ENCODE data around the gene SSH2. TPM values are rescaled to one million over a fixed set of nuclear protein-coding genes. Genes with fewer than 3 reads are reported as not detected.

The SSH2 gene
- polyA plus RNA-seq, 1 of the 3 experiments (the other 2 are of a cell fraction): 8.8 TPM

- no peak overlapping the region for H3K27ac ChIP-seq (ENCODE audit: low read depth in 2 of 2, low read length in 1 of 2)
- TF ChIP-seq RFX5 (IDR thresholded peaks at IDR 0.05; ENCODE audit: low read length): no peak
- TF ChIP-seq, protein P1, sequence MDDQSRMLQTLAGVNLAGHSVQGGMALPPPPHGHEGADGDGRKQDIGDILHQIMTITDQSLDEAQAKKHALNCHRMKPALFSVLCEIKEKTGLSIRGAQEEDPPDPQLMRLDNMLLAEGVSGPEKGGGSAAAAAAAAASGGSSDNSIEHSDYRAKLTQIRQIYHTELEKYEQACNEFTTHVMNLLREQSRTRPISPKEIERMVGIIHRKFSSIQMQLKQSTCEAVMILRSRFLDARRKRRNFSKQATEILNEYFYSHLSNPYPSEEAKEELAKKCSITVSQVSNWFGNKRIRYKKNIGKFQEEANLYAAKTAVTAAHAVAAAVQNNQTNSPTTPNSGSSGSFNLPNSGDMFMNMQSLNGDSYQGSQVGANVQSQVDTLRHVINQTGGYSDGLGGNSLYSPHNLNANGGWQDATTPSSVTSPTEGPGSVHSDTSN (IDR thresholded peaks at IDR 0.05): no peak
- no peak for TF ChIP-seq USF2 (IDR thresholded peaks at IDR 0.05; ENCODE audit: borderline replicate concordance, low read depth, low read length)
- TF ChIP-seq TCF12 (IDR thresholded peaks at IDR 0.05): no peak
- no peak for TF ChIP-seq NFIC (IDR thresholded peaks at IDR 0.05; ENCODE audit: borderline replicate concordance)
- TF ChIP-seq MEF2A (IDR thresholded peaks at IDR 0.05; ENCODE audit: borderline replicate concordance, low read depth): no peak
- no peak for TF ChIP-seq MXI1 (IDR thresholded peaks at IDR 0.05; ENCODE audit: low read depth, low read length)
- TF ChIP-seq RXRA (IDR thresholded peaks at IDR 0.05; ENCODE audit: borderline replicate concordance, low read depth): no peak
- no peak for TF ChIP-seq RAD21 (IDR thresholded peaks at IDR 0.05; ENCODE audit: low read length)
- no peak for TF ChIP-seq CHD2 (IDR thresholded peaks at IDR 0.05; ENCODE audit: low read length, partially characterized antibody)
- no peak for TF ChIP-seq SMC3 (IDR thresholded peaks at IDR 0.05; ENCODE audit: low read depth, low read length)
- no peak for TF ChIP-seq RCOR1 (IDR thresholded peaks at IDR 0.05; ENCODE audit: low read length)
- TF ChIP-seq POLR2AphosphoS5 (IDR thresholded peaks at IDR 0.05; ENCODE audit: low read depth, low read length): no peak
- TF ChIP-seq MAX (IDR thresholded peaks at IDR 0.05; ENCODE audit: low read depth): no peak
- no peak for TF ChIP-seq NRF1 (IDR thresholded peaks at IDR 0.05; ENCODE audit: low read depth, low read length)
- TF ChIP-seq, protein P2, sequence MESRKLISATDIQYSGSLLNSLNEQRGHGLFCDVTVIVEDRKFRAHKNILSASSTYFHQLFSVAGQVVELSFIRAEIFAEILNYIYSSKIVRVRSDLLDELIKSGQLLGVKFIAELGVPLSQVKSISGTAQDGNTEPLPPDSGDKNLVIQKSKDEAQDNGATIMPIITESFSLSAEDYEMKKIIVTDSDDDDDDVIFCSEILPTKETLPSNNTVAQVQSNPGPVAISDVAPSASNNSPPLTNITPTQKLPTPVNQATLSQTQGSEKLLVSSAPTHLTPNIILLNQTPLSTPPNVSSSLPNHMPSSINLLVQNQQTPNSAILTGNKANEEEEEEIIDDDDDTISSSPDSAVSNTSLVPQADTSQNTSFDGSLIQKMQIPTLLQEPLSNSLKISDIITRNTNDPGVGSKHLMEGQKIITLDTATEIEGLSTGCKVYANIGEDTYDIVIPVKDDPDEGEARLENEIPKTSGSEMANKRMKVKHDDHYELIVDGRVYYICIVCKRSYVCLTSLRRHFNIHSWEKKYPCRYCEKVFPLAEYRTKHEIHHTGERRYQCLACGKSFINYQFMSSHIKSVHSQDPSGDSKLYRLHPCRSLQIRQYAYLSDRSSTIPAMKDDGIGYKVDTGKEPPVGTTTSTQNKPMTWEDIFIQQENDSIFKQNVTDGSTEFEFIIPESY (IDR thresholded peaks at IDR 0.05; ENCODE audit: borderline replicate concordance, low read depth): no peak
- H3K9ac ChIP-seq: no peak overlapping the region
- H3K4me3 ChIP-seq (ENCODE audit: low read depth in 2 of 2, low read length in 1 of 2): no peak overlapping the region
- peaks cover 0 to 2% of the 10 kb centered on the region in 2 experiments; a peak in 1 of 4 replicates for H3K4me1 ChIP-seq (ENCODE audit: control insufficient read depth in 1 of 2, insufficient read depth in 2 of 2, low read depth in 1 of 2, low read length in 1 of 2)
- no peaks in the 10 kb centered on the region for H4K20me1 ChIP-seq (ENCODE audit: insufficient read depth)
- H3K9me2 ChIP-seq: no peaks in the 10 kb centered on the region
- no peak for DNase-seq
- POLR2A ChIA-PET: no interaction called here
- CTCF ChIA-PET: no interaction called here
- H3K27me3 ChIP-seq (ENCODE audit: insufficient read depth): no peaks in the 10 kb centered on the region
- no peaks in the 10 kb centered on the region for H3K9me3 ChIP-seq
- 91% methylated on average over 11 of the region's 11 CpGs for WGBS (ENCODE audit: low lambda C conversion rate)
- H3K4me2 ChIP-seq: no peak overlapping the region
- H3K79me2 ChIP-seq (ENCODE audit: insufficient read depth): no peaks in the 10 kb centered on the region
- peaks cover 0 to 34% of the 10 kb centered on the region in 2 experiments for H3K36me3 ChIP-seq (replicated peaks in 1 of 2; ENCODE audit: control insufficient read depth in 1 of 2, insufficient read depth in 2 of 2, low read length in 1 of 2)
- no peak overlapping the region for H2AFZ ChIP-seq (ENCODE audit: low read depth)
- H3F3A ChIP-seq (replicated peaks; ENCODE audit: insufficient read depth): no peaks in the 10 kb centered on the region
Measured at GRCh38 chr17:29611351-29612093, 318.5 kb downstream of the SSH2 start.

All from SK-N-SH (cell line).